Activated naive CD4-positive, alpha-beta T cell treated with anti-CD3 and anti-CD28 coated beads for 36 hours (primary cell): Measurements from ENCODE around the gene TXNDC8. TPM values are rescaled to one million over a fixed set of nuclear protein-coding genes. Genes with fewer than 3 reads are reported as not detected.

Experiments used
- CTCF ChIA-PET: fragments of 350-600 bp; sonication (Branson Sonifier 250); formaldehyde crosslinking; loops from one replicate; lab custom pipeline; 2021; ENCODE audit warnings: antibody characterized with exemption; lab: Charles Lee
- DNase-seq: peaks from one replicate; pipeline ENCODE4 v3.0.0-alpha.2; 2020
- H3K27ac Mint-ChIP-seq: one replicate; pipeline ENCODE4 v1.8.0; 2021; ENCODE audit warnings: mild to moderate bottlenecking, mixed read lengths
- H3K27me3 Mint-ChIP-seq: one replicate; pipeline ENCODE4 v1.8.0; 2021; ENCODE audit warnings: low read depth, mixed read lengths
- H3K36me3 Mint-ChIP-seq: one replicate; pipeline ENCODE4 v1.8.0; 2021; ENCODE audit warnings: low read depth, mixed read lengths
- H3K4me1 Mint-ChIP-seq: one replicate; pipeline ENCODE4 v1.8.0; 2021; ENCODE audit warnings: low read depth, mixed read lengths
- H3K4me3 Mint-ChIP-seq: one replicate; pipeline ENCODE4 v1.8.0; 2021; ENCODE audit warnings: mild to moderate bottlenecking, moderate library complexity, mixed read lengths
- H3K9me3 Mint-ChIP-seq: one replicate; pipeline ENCODE4 v1.8.0; 2021; ENCODE audit warnings: mixed read lengths
- intact Hi-C: fragments of 100-400 bp; cut with micrococcal nuclease; formaldehyde crosslinking; loops from one replicate; pipeline ENCODE4 v1.15.1; 2023
- total RNA-seq, 2 experiments: library from RNA; stranded (reverse); gene quantifications; one replicate each; pipeline ENCODE4 v1.2.3, GENCODE V29; 2021

The TXNDC8 gene
- total RNA-seq, 2 experiments from 2014 or later = not detected

DNA sequence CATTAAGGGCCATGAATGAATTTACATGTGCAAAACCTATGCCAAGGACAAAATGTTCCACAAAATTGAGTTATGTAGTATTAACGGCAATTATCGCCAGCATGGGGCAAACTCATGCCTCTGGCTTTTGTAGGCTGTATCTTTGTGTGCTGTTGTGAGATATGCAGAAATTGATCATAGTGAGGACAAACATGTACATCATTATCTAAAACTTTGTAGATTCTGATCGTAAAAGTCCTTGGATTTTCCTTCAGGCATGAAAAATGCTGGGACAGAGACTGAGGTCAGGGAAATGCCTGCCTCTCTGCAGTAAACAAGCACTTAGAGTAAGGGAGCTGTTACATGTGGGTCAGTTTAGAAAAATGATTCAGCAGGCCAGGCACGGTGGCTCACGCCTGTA is 5.9 kb upstream of the TXNDC8 start:
- Mint-ChIP-seq H3K27me3 (peaks cover 2% of the 10 kb centered on the region), H3K27ac (no peak overlapping the region), H3K36me3 (no peaks in the 10 kb centered on the region), H3K9me3 (no peaks in the 10 kb centered on the region), H3K4me1 (no peaks in the 10 kb centered on the region), H3K4me3 (no peak overlapping the region)
- DNase-seq = no peak
- CTCF ChIA-PET = no interaction called here
- intact Hi-C loops = no loop called here

DNA sequence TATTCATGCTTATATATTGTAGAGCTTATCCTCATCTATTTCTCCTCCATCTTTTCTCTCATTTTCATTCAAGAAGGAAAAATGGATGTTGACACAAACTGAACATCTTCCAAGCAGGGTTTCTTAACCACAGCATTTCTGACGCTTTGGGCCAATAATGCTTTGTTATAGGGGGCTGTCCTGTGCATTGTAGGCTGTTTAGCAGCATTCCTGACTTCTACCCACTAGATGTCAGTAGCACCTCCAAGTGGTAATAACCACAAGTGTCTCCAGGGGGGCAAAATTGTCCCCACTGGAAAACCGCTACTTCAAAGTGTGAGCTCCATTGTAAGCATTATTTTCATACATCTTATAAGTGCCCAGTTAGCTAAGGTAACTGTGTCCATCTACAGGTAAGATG is 2.6 kb upstream of the TXNDC8 start:
- Mint-ChIP-seq H3K27me3 (peaks cover 2% of the 10 kb centered on the region), H3K9me3 (no peaks in the 10 kb centered on the region), H3K4me3 (no peak overlapping the region), H3K27ac (no peak overlapping the region), H3K4me1 (no peaks in the 10 kb centered on the region), H3K36me3 (no peaks in the 10 kb centered on the region)
- CTCF ChIA-PET = no interaction called here
- DNase-seq = no peak
- intact Hi-C loops = no loop called here

DNA sequence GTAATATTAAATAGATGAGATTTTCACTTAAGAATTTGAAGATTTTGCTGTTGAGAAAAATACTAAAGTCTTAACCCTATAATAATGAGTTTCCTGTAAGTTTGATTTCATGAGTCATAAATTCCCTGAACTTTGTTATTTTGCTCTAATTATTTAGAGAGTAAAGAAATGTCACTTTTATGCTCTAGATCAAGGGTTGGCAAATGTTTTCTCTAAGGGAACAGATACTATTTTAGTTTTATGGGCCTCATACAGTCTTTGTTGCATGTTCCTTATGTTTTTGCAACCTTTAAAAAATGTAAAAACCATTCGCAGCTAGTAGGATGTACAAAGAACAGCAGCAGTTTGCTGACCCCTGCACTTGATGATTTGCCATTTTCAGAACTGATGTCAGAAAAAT is 480 bp upstream of the TXNDC8 start:
- no peak for DNase-seq
- Mint-ChIP-seq H3K9me3 (no peaks in the 10 kb centered on the region), H3K27ac (no peak overlapping the region), H3K27me3 (peaks cover 2% of the 10 kb centered on the region), H3K4me3 (no peak overlapping the region), H3K36me3 (no peaks in the 10 kb centered on the region), H3K4me1 (no peaks in the 10 kb centered on the region)
- intact Hi-C loops = no loop called here
- CTCF ChIA-PET = no interaction called here

DNA sequence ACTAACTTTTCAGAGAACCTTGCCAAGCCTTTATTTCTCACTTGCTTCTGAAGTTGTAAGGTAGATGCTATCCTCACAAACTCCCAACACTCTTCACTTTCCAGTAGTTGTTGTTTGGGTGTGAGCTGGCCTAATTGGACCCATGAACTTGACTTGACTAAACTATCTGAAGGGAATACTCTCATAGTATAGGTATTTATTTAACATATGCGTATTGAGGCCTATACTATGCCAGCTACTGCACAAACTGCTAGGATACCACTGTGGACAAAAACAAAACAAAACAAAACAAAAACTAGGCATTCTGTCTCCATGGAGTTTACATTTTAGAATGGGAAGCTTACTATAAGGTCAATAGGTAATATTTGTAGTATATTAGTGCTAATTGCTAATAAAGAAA is 1.3 kb downstream of the TXNDC8 start:
- no peaks in the 10 kb centered on the region for H3K27me3 Mint-ChIP-seq
- H3K4me1 Mint-ChIP-seq = no peaks in the 10 kb centered on the region
- H3K36me3 Mint-ChIP-seq = no peaks in the 10 kb centered on the region
- no peaks in the 10 kb centered on the region for H3K9me3 Mint-ChIP-seq
- no peak overlapping the region for H3K27ac Mint-ChIP-seq
- H3K4me3 Mint-ChIP-seq = no peak overlapping the region
- no peak for DNase-seq
- CTCF ChIA-PET = no interaction called here
- intact Hi-C loops = no loop called here

DNA sequence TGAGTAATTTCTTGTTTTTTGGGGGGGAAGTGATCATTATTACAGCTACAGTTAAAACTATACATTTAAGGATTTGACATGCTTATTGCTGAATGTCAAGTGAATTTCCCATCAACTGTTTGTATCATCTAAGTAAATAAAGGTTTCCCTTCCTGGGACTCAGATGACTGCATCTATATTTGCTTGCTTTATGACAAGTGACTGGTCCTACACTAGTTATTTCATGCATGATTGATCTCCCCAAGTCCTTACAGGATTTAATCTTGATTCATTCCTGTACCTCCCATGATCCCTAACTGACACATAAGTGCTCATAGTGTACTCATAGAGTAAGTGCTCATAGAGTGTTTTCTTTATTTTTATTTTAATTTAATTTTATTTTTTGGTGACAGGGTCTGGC is 2.8 kb downstream of the TXNDC8 start:
- Mint-ChIP-seq H3K27ac (no peak overlapping the region), H3K9me3 (no peaks in the 10 kb centered on the region), H3K4me3 (no peak overlapping the region), H3K4me1 (no peaks in the 10 kb centered on the region), H3K27me3 (no peaks in the 10 kb centered on the region), H3K36me3 (no peaks in the 10 kb centered on the region)
- CTCF ChIA-PET = no interaction called here
- intact Hi-C loops = no loop called here
- DNase-seq = no peak

DNA sequence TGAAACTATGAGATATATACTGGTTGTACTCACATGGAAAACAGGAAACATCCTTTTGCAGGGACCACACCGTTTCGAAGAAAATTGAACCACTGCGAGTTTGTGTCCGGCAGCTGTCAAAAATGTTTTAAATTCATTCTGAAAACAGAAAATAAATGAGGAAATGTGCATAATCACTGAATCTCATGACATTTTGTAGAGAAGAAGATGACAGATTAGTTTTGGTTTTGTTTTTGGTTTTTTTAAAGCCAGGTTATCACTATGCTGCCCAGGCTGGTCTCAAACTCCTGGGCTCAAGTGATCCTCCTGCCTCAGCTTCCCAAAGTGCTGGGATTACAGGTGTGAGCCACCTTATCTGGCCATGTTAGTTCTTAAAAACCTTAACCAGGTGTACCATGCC is 3.5 kb downstream of the TXNDC8 start:
- CTCF ChIA-PET = no interaction called here
- intact Hi-C loops = no loop called here
- Mint-ChIP-seq H3K9me3 (no peaks in the 10 kb centered on the region), H3K4me1 (no peaks in the 10 kb centered on the region), H3K36me3 (no peaks in the 10 kb centered on the region), H3K4me3 (no peak overlapping the region), H3K27ac (no peak overlapping the region), H3K27me3 (no peaks in the 10 kb centered on the region)
- no peak for DNase-seq

DNA sequence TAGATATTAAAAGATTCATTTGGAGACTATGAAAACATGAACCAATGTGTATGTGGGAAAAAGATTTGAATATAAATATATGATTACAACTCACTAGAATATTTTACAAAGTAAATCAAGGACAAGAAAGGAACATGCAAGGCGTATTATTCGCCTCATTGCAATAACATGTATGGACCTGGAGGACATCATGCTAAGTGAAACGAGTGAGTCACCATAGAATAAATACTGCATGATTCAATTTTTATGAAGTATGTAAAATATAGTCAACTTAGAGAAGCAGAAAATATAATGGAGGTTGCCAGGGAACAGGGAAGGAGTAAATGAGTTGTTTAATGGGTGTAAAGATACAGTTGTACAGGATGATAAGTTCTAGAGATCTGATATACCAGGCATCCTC is 4.9 kb downstream of the TXNDC8 start:
- intact Hi-C loops = no loop called here
- CTCF ChIA-PET = no interaction called here

DNA sequence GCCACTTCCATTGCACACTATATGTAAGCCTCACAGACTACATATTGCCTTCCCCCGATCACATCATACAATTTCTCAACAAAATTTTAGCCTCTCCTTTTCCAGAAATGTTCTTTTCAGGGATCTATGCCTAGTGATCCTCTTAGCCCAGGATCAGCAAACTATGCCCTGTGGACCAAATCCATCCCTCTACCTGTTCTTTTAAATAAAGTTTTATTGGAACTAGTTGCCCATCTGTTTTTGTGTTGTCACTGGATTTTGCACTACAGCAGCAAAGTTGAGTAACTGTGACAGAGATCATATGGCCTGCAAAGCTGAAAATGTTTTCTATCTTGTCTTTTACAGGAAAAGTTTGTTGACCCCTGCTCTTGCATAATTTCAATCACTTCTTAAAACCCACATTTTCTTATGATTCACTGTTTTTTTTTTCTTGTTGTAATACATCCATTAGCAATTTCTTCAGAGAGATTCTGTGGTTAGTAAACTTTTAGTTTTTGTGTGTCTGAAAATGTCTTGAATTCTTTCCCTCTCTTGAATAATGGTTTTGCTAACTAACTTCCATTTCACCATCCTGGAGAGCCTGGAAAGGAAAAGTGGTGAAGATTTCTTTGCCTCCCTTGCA is 7.1 kb downstream of the TXNDC8 start:
- no peaks in the 10 kb centered on the region for H3K27me3 Mint-ChIP-seq
- H3K9me3 Mint-ChIP-seq = no peaks in the 10 kb centered on the region
- CTCF ChIA-PET = no interaction called here
- no peaks in the 10 kb centered on the region for H3K4me1 Mint-ChIP-seq
- DNase-seq = no peak
- intact Hi-C loops = no loop called here
- H3K36me3 Mint-ChIP-seq = no peaks in the 10 kb centered on the region
- H3K27ac Mint-ChIP-seq = no peak overlapping the region
- no peak overlapping the region for H3K4me3 Mint-ChIP-seq

More for the DNA sequence above, 4.9 kb downstream of the TXNDC8 start:
- Mint-ChIP-seq H3K4me3 (no peak overlapping the region), H3K36me3 (no peaks in the 10 kb centered on the region), H3K27me3 (no peaks in the 10 kb centered on the region), H3K27ac (no peak overlapping the region), H3K4me1 (no peaks in the 10 kb centered on the region), H3K9me3 (no peaks in the 10 kb centered on the region)
- no peak for DNase-seq

DNA sequence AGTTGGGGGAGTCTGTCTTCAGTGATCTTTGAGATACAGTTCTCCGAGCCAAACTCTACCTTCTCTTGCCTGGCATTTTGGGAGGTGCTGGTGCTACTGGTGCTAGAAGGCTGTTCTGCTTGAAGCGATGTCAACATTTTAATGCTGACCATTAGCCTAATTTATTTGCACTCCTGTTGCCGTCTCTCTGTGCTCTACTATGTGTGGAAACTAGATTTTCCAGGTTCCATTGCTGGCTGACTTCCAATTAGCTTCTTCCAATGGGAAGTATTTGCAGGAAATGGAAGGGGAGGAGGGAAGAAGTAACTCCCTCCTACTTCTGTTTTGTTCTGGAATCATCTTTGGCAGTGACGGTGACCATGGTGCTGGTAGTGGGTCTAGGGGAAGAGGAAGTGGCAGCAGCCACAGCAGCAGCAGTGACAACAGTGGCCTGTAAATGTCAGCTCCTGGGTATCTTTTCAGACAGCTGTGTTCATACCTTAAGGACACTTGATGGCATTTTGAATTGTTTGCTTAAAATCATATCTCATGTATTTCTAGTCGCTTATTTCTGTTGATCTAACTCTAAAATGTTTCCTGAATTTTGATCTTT is 7.9 kb downstream of the TXNDC8 start:
- intact Hi-C loops = no loop called here
- Mint-ChIP-seq H3K9me3 (no peaks in the 10 kb centered on the region), H3K4me3 (no peak overlapping the region), H3K27me3 (no peaks in the 10 kb centered on the region), H3K27ac (no peak overlapping the region), H3K36me3 (no peaks in the 10 kb centered on the region), H3K4me1 (no peaks in the 10 kb centered on the region)
- CTCF ChIA-PET = no interaction called here
- no peak for DNase-seq

DNA sequence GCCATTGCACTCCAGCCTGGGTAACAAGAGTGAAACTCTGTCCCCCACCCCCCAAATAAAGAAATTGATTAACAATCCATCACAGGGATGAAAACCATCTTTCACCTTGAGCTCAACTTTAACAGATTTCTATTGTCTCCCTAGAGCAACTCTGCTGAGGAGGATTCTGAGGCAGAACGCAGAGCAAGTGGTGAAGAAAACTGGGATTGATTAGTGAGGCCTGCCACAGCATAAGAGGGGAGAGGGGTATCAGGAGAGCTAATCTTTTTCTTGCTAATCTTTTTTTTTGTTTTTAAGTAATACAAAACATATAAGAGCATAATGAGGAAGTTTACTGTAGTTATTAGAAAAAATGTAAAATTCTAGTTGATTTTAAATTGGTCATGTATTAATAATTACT is 8.9 kb downstream of the TXNDC8 start:
- Mint-ChIP-seq H3K4me3 (no peak overlapping the region), H3K36me3 (no peaks in the 10 kb centered on the region), H3K4me1 (no peaks in the 10 kb centered on the region), H3K9me3 (no peaks in the 10 kb centered on the region), H3K27ac (no peak overlapping the region), H3K27me3 (no peaks in the 10 kb centered on the region)
- intact Hi-C loops = no loop called here
- CTCF ChIA-PET = no interaction called here
- no peak for DNase-seq

DNA sequence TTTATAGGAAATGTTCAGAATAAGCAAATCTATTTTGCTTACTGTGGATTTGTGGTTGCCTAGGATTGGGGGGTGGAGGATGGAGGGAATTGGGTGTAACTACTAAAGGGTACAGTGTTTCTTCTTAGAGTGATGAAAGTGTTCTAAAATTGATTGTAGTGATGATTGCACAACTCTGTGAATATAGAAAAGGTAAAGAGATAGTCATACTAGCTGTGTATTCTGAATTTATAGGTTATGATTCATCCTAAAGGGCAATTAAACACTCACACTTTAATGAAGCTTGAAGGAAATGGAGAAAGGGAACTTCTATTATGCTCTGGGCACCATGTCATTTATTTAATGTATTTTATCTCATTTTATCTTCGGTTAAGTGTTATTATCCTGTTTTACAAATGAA is 9.9 kb downstream of the TXNDC8 start:
- intact Hi-C loops = no loop called here
- Mint-ChIP-seq H3K36me3 (no peaks in the 10 kb centered on the region), H3K4me1 (no peaks in the 10 kb centered on the region), H3K27ac (no peak overlapping the region), H3K4me3 (no peak overlapping the region), H3K27me3 (no peaks in the 10 kb centered on the region), H3K9me3 (no peaks in the 10 kb centered on the region)
- DNase-seq = no peak
- CTCF ChIA-PET = no interaction called here

DNA sequence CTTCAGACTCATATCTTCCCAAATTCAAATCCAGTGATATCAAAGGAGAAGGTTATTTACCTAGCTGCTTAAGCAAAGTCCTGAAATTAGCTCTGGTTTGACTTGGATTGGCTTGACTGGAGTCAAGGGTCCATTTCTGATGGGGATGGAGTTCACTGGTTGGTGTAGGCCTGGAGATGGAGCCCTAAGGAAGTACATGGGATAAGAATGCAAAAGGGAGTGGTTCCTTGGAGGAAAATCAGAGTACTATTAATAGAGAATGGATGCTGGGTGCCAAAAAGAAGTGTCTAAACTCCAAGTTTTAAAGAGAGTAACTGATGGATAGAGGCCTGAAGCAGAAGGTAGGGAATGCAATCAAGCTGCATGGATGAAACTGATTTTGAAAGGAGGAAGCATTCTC is 13.8 kb downstream of the TXNDC8 start:
- no peaks in the 10 kb centered on the region for H3K9me3 Mint-ChIP-seq
- intact Hi-C loops = loop anchor here (5.0 kb wide), 1 partner anchor 67 kb away; the partner anchor contains the start of gene TXN
- no peak overlapping the region for H3K4me3 Mint-ChIP-seq
- CTCF ChIA-PET = interaction anchor here (0.6 kb wide), 1 partner anchor 9 kb away, joined by 9 read pairs; no protein-coding TSS in a partner anchor
- H3K27me3 Mint-ChIP-seq = peaks cover 3% of the 10 kb centered on the region
- no peaks in the 10 kb centered on the region for H3K4me1 Mint-ChIP-seq
- DNase-seq = no peak
- H3K27ac Mint-ChIP-seq = no peak overlapping the region
- H3K36me3 Mint-ChIP-seq = no peaks in the 10 kb centered on the region

DNA sequence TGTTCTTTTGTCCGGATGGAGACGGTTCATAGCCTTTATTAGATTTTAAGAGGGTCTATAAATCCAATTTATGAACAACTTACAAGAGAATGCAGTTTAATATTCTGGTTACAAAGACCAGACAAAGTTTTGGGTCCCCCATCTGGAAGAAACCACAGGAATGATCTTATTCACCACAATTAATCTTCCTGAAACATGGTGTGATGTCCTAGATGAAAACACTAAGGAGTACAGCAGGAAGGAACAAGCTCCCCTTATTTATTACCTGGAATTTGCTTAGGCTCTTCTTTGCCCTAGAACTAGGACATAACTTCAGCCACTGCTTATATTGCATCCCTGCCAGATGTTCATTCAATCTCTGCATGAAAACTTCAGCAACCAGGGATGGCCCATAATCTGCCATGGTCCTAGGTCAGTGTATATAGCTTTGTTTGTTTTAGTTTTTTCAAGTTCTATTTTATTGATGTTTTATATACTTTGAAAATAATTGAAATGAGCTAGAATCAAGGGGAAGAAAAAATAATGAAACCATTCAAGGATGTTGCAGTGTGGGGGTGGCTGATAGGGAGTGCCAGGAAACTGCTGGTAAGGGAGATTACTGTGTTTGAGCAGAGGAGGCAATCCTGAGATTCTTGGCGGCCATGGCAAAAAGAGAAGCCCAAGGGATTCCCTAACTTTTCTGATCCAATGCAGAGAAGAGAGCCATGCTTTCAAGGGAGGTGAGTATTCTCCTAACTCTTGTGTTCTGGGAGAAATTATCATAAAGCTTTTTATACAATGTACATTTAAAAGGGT is 16.8 kb downstream of the TXNDC8 start:
- Mint-ChIP-seq H3K36me3 (no peaks in the 10 kb centered on the region), H3K4me3 (no peak overlapping the region), H3K9me3 (no peaks in the 10 kb centered on the region), H3K4me1 (peaks cover 8% of the 10 kb centered on the region), H3K27me3 (peaks cover 3% of the 10 kb centered on the region), H3K27ac (no peak overlapping the region)
- CTCF ChIA-PET = no interaction called here
- intact Hi-C loops = loop anchor here (5.0 kb wide), 1 partner anchor 64 kb away; the partner anchor contains the start of gene TXN
- no peak for DNase-seq
